WTC11 (cell line): ENCODE data around the gene RNF31. TPM values are rescaled to one million over a fixed set of nuclear protein-coding genes. Genes with fewer than 3 reads are reported as not detected.

ENCODE experiments used
- E2F1 ChIP-seq: sonication (generic); formaldehyde crosslinking; IDR thresholded peaks from 2 replicates; pipeline ENCODE4 v1.8.0; 2022; ENCODE audit warnings: mild to moderate bottlenecking, missing genetic modification reagents
- ESRRA ChIP-seq: sonication (generic); formaldehyde crosslinking; IDR thresholded peaks from 2 replicates; pipeline ENCODE4 v1.8.1; 2022; ENCODE audit warnings: mild to moderate bottlenecking, missing genetic modification reagents, borderline replicate concordance
- ETV6 ChIP-seq: sonication (generic); formaldehyde crosslinking; IDR thresholded peaks from 2 replicates; pipeline ENCODE4 v1.8.1; 2022; ENCODE audit warnings: mild to moderate bottlenecking, missing genetic modification reagents
- FOXJ3 ChIP-seq: sonication (generic); formaldehyde crosslinking; IDR thresholded peaks from 2 replicates; pipeline ENCODE4 v1.9.0; 2021; ENCODE audit warnings: missing genetic modification reagents, mild to moderate bottlenecking, borderline replicate concordance
- FOXP1 ChIP-seq: sonication (generic); formaldehyde crosslinking; IDR thresholded peaks from 2 replicates; pipeline ENCODE4 v1.8.0; 2022; ENCODE audit warnings: missing genetic modification reagents, mild to moderate bottlenecking, moderate library complexity, borderline replicate concordance
- GABPB1 ChIP-seq: sonication (generic); formaldehyde crosslinking; IDR thresholded peaks from 2 replicates; pipeline ENCODE4 v1.8.1; 2023; ENCODE audit warnings: mild to moderate bottlenecking, missing genetic modification reagents
- GTF2I ChIP-seq: fragments of 250-450 bp; sonication (Bioruptor Pico); conservative IDR thresholded peaks from 2 replicates; pipeline ENCODE4 v1.4.0; 2021; ENCODE audit warnings: mild to moderate bottlenecking
- JUN ChIP-seq: sonication (generic); formaldehyde crosslinking; IDR thresholded peaks from 2 replicates; pipeline ENCODE4 v1.8.0; 2023; ENCODE audit warnings: mild to moderate bottlenecking, missing genetic modification reagents
- NFE2L1 ChIP-seq: sonication (generic); formaldehyde crosslinking; IDR thresholded peaks from 2 replicates; pipeline ENCODE4 v1.8.1; 2023; ENCODE audit warnings: missing genetic modification reagents
- NFYB ChIP-seq: sonication (generic); formaldehyde crosslinking; conservative IDR thresholded peaks from 2 replicates; pipeline ENCODE4 v1.8.0; 2022; ENCODE audit warnings: low read depth, missing genetic modification reagents
- NR2C2 ChIP-seq: sonication (generic); formaldehyde crosslinking; IDR thresholded peaks from 2 replicates; pipeline ENCODE4 v1.8.0; 2022; ENCODE audit warnings: mild to moderate bottlenecking, missing genetic modification reagents
- PRDM15 ChIP-seq: sonication (generic); formaldehyde crosslinking; IDR thresholded peaks from 2 replicates; pipeline ENCODE4 v1.8.0; 2022; ENCODE audit warnings: missing genetic modification reagents
- RELA ChIP-seq: sonication (generic); formaldehyde crosslinking; IDR thresholded peaks from 2 replicates; pipeline ENCODE4 v1.8.1; 2022; ENCODE audit warnings: missing genetic modification reagents, mild to moderate bottlenecking, borderline replicate concordance
- SMAD3 ChIP-seq: sonication (generic); formaldehyde crosslinking; IDR thresholded peaks from 2 replicates; pipeline ENCODE4 v1.8.0; 2022; ENCODE audit warnings: missing genetic modification reagents, mild to moderate bottlenecking, borderline replicate concordance
- TEAD1 ChIP-seq: sonication (generic); formaldehyde crosslinking; IDR thresholded peaks from 2 replicates; pipeline ENCODE4 v1.8.0; 2022; ENCODE audit warnings: mild to moderate bottlenecking, missing genetic modification reagents
- TP53 ChIP-seq: sonication (generic); formaldehyde crosslinking; IDR thresholded peaks from 2 replicates; pipeline ENCODE4 v1.8.1; 2023; ENCODE audit warnings: mild to moderate bottlenecking, missing genetic modification reagents
- USF1 ChIP-seq: sonication (generic); formaldehyde crosslinking; IDR thresholded peaks from 2 replicates; pipeline ENCODE4 v1.8.0; 2022; ENCODE audit warnings: mild to moderate bottlenecking, missing genetic modification reagents
- ZBTB43 ChIP-seq: sonication (generic); formaldehyde crosslinking; IDR thresholded peaks from 2 replicates; pipeline ENCODE4 v1.8.1; 2023; ENCODE audit warnings: mild to moderate bottlenecking, missing genetic modification reagents
- ZNF138 ChIP-seq: sonication (generic); formaldehyde crosslinking; conservative IDR thresholded peaks from 2 replicates; pipeline ENCODE4 v1.8.1; 2022; ENCODE audit warnings: mild to moderate bottlenecking, moderate library complexity, missing genetic modification reagents
- ZNF281 ChIP-seq: sonication (generic); formaldehyde crosslinking; IDR thresholded peaks from 2 replicates; pipeline ENCODE4 v1.8.0; 2023; ENCODE audit warnings: mild to moderate bottlenecking, missing genetic modification reagents
- ZNF423 ChIP-seq: fragments of 250-450 bp; sonication (Bioruptor Pico); IDR thresholded peaks from 2 replicates; pipeline ENCODE4 v2.1.2; 2022; ENCODE audit warnings: mild to moderate bottlenecking, moderate library complexity
- ZSCAN18 ChIP-seq: fragments of 250-450 bp; sonication (Bioruptor Pico); IDR thresholded peaks from 2 replicates; pipeline ENCODE4 v2.1.2; 2022; ENCODE audit warnings: mild to moderate bottlenecking, moderate library complexity
- total RNA-seq: library from RNA; stranded (reverse); gene quantifications from 3 replicates; pipeline ENCODE4 v1.2.3, GENCODE V29; 2021

RNF31 gene
- total RNA-seq, 1 experiment from 2014 or later: 86.2 TPM

- TF ChIP-seq SMAD3 (CRISPR knock-in tag) (no peak), NFE2L1 (CRISPR knock-in tag) (no peak; the same call in 1 of the 2 replicates), RELA (CRISPR knock-in tag) (no peak), ZNF138 (CRISPR knock-in tag) (no peak), E2F1 (CRISPR knock-in tag) (no peak), FOXP1 (CRISPR knock-in tag) (0 out of 2 replicates have a peak, but pooled peaks have one; percentile 29), NFYB (CRISPR knock-in tag) (no peak), FOXJ3 (no peak), JUN (CRISPR knock-in tag) (no peak), PRDM15 (CRISPR knock-in tag) (no peak), ZBTB43 (CRISPR knock-in tag) (no peak), GABPB1 (CRISPR knock-in tag) (peak; percentile 94), ZNF281 (CRISPR knock-in tag) (no peak), TP53 (CRISPR knock-in tag) (no peak), ZNF423 (CRISPR knock-in tag) (no peak), NR2C2 (no peak), ETV6 (no peak), USF1 (CRISPR knock-in tag) (no peak), TEAD1 (CRISPR knock-in tag) (peak; percentile 36; the same call in 1 of the 2 replicates), ESRRA (CRISPR knock-in tag) (no peak), GTF2I (CRISPR knock-in tag) (no peak), ZSCAN18 (CRISPR knock-in tag) (no peak)
These were observed 33.3 kb upstream of the RNF31 start (continued) for GRCh38 chr14:24113801-24114531.
